Measurements from ENCODE around the gene CFP.

- TF ChIP-seq, protein P1, sequence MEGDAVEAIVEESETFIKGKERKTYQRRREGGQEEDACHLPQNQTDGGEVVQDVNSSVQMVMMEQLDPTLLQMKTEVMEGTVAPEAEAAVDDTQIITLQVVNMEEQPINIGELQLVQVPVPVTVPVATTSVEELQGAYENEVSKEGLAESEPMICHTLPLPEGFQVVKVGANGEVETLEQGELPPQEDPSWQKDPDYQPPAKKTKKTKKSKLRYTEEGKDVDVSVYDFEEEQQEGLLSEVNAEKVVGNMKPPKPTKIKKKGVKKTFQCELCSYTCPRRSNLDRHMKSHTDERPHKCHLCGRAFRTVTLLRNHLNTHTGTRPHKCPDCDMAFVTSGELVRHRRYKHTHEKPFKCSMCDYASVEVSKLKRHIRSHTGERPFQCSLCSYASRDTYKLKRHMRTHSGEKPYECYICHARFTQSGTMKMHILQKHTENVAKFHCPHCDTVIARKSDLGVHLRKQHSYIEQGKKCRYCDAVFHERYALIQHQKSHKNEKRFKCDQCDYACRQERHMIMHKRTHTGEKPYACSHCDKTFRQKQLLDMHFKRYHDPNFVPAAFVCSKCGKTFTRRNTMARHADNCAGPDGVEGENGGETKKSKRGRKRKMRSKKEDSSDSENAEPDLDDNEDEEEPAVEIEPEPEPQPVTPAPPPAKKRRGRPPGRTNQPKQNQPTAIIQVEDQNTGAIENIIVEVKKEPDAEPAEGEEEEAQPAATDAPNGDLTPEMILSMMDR (IDR thresholded peaks at IDR 0.05): no peak
- no peak for TF ChIP-seq POLR2A (IDR thresholded peaks at IDR 0.05)
These were observed 22.6 kb downstream of the CFP start for GRCh38 chrX:47607091-47607490.

Measured in esophagus squamous epithelium (tissue), 4 donors.